WTC11 (cell line): Measurements from ENCODE around the gene S100A7.

Source experiments
- CDX4 ChIP-seq: fragments of 250-450 bp; sonication (Bioruptor Pico); IDR thresholded peaks from 2 replicates; pipeline ENCODE4 v1.9.0; 2021; ENCODE audit warnings: moderate library complexity, mild to moderate bottlenecking, inconsistent platforms, borderline replicate concordance
- CTCF ChIP-seq: fragments of 200-600 bp; IDR thresholded peaks from 2 replicates; pipeline ENCODE4 v1.8.0; 2022; ENCODE audit warnings: antibody characterized with exemption
- ELF4 ChIP-seq: sonication (generic); formaldehyde crosslinking; IDR thresholded peaks from 2 replicates; pipeline ENCODE4 v1.8.1; 2022; ENCODE audit warnings: low read depth, mild to moderate bottlenecking, moderate library complexity, missing genetic modification reagents
- ESRRA ChIP-seq: sonication (generic); formaldehyde crosslinking; IDR thresholded peaks from 2 replicates; pipeline ENCODE4 v1.8.1; 2022; ENCODE audit warnings: mild to moderate bottlenecking, missing genetic modification reagents, borderline replicate concordance
- IRF2 ChIP-seq: sonication (generic); formaldehyde crosslinking; IDR thresholded peaks from 2 replicates; pipeline ENCODE4 v1.8.0; 2022; ENCODE audit warnings: low read depth, missing genetic modification reagents, borderline replicate concordance
- NR3C1 ChIP-seq: sonication (generic); formaldehyde crosslinking; conservative IDR thresholded peaks from 2 replicates; pipeline ENCODE4 v1.8.1; 2023; ENCODE audit warnings: low read depth, mild to moderate bottlenecking, missing genetic modification reagents
- SP1 ChIP-seq: sonication (generic); formaldehyde crosslinking; conservative IDR thresholded peaks from 2 replicates; pipeline ENCODE4 v1.8.1; 2022; ENCODE audit warnings: missing genetic modification reagents
- ZNF232 ChIP-seq: sonication (generic); formaldehyde crosslinking; IDR thresholded peaks from 2 replicates; pipeline ENCODE4 v1.8.0; 2022; ENCODE audit warnings: mild to moderate bottlenecking, missing genetic modification reagents
- TF ChIP-seq, protein P1 (sequence below): sonication (generic); formaldehyde crosslinking; IDR thresholded peaks from 2 replicates; pipeline ENCODE4 v1.8.1; 2022; ENCODE audit warnings: low read depth, mild to moderate bottlenecking, moderate library complexity, missing genetic modification reagents, borderline replicate concordance
- TF ChIP-seq, protein P2 (sequence below): sonication (generic); formaldehyde crosslinking; IDR thresholded peaks from 2 replicates; pipeline ENCODE4 v1.8.0; 2022; ENCODE audit warnings: mild to moderate bottlenecking, missing genetic modification reagents
- TF ChIP-seq, protein P3 (sequence below): sonication (generic); formaldehyde crosslinking; IDR thresholded peaks from 2 replicates; pipeline ENCODE4 v1.8.0; 2022; ENCODE audit warnings: mild to moderate bottlenecking, missing genetic modification reagents

DNA sequence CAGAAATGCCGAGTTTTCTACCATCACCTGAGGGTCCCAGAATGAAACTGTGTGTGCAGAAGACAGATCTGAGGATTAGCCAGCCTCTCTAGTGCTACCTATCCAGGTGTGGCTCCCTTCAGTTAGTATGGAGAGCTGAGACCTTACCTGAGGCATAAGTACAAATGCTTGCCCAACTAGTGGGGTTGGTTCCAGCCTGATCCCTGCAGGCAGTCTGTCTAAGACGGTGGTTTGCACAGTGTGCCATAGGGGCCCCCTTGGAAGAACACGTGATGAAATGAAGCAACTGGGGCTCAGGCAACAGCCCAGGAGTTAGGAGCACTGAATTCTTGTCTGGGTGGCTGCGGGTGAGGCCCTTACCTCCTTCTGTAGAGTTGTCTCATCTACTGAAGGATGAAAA lies 28.5 kb downstream of the S100A7 start:
- TF ChIP-seq CTCF (no peak), ELF4 (CRISPR knock-in tag) (no peak), ESRRA (CRISPR knock-in tag) (no peak), CDX4 (CRISPR knock-in tag) (no peak), ZNF232 (CRISPR knock-in tag) (no peak), NR3C1 (CRISPR knock-in tag) (no peak), SP1 (CRISPR knock-in tag) (no peak), IRF2 (no peak)
- TF ChIP-seq, protein P1, sequence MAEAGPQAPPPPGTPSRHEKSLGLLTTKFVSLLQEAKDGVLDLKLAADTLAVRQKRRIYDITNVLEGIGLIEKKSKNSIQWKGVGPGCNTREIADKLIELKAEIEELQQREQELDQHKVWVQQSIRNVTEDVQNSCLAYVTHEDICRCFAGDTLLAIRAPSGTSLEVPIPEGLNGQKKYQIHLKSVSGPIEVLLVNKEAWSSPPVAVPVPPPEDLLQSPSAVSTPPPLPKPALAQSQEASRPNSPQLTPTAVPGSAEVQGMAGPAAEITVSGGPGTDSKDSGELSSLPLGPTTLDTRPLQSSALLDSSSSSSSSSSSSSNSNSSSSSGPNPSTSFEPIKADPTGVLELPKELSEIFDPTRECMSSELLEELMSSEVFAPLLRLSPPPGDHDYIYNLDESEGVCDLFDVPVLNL (CRISPR knock-in tag) = no peak
- TF ChIP-seq, protein P2, sequence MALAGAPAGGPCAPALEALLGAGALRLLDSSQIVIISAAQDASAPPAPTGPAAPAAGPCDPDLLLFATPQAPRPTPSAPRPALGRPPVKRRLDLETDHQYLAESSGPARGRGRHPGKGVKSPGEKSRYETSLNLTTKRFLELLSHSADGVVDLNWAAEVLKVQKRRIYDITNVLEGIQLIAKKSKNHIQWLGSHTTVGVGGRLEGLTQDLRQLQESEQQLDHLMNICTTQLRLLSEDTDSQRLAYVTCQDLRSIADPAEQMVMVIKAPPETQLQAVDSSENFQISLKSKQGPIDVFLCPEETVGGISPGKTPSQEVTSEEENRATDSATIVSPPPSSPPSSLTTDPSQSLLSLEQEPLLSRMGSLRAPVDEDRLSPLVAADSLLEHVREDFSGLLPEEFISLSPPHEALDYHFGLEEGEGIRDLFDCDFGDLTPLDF = no peak
- TF ChIP-seq, protein P3, sequence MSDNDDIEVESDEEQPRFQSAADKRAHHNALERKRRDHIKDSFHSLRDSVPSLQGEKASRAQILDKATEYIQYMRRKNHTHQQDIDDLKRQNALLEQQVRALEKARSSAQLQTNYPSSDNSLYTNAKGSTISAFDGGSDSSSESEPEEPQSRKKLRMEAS = no peak
